Measurements from ENCODE around the gene HAUS6.
A peak's percentile ranks its signal among the peaks of the same experiment; 100 is the strongest.
"Not testable (repeated sequence)": the region's sequence is repeated elsewhere in the genome, so short reads cannot be mapped to it uniquely, and the experiment has no call there.

Gene HAUS6

GRCh38 chr9:19102631-19103345 is at the start of gene HAUS6:
HAUS6 (minus strand) TSS chr9:19102904; CDS start chr9:19102651, 253 bp downstream.
- peak; percentile 86 for DNase-seq

- DNase-seq, result not testable (repeated sequence)
These were observed 49.4 kb upstream of the HAUS6 start for GRCh38 chr9:19152160-19152498.

- no peak for DNase-seq
These were observed 48.9 kb upstream of the HAUS6 start for GRCh38 chr9:19151425-19152159.

- no peak for DNase-seq
These were observed 46.5 kb upstream of the HAUS6 start for GRCh38 chr9:19149230-19149629.

- DNase-seq, result no peak
These were observed 45.5 kb upstream of the HAUS6 start for GRCh38 chr9:19148187-19148586.

GRCh38 chr9:19146441-19147024 is 43.8 kb upstream of the HAUS6 start:
- no peak for DNase-seq

- no peak for DNase-seq
These were observed 43.2 kb upstream of the HAUS6 start for GRCh38 chr9:19145881-19146280.

- DNase-seq, result no peak
These were observed 37.6 kb upstream of the HAUS6 start for GRCh38 chr9:19140259-19140658.

GRCh38 chr9:19138084-19138483 is 35.4 kb upstream of the HAUS6 start:
- no peak for DNase-seq

GRCh38 chr9:19137282-19137681 is 34.6 kb upstream of the HAUS6 start:
- DNase-seq, result no peak

- DNase-seq, result no peak
These were observed 33.4 kb upstream of the HAUS6 start for GRCh38 chr9:19136129-19136528.

GRCh38 chr9:19133549-19134345 is 31.0 kb upstream of the HAUS6 start:
- no peak for DNase-seq

GRCh38 chr9:19130436-19130835 is 27.7 kb upstream of the HAUS6 start:
- DNase-seq, result no peak

GRCh38 chr9:19127871-19128500 is 25.3 kb upstream of the HAUS6 start:
- DNase-seq, result no peak

GRCh38 chr9:19124430-19124793 is 21.7 kb upstream of the HAUS6 start:
- DNase-seq, result no peak

- DNase-seq, result no peak
These were observed 19.9 kb upstream of the HAUS6 start for GRCh38 chr9:19122490-19123042.

GRCh38 chr9:19120877-19121276 is 18.2 kb upstream of the HAUS6 start:
- DNase-seq, result no peak

GRCh38 chr9:19119801-19120440 is 17.2 kb upstream of the HAUS6 start:
- no peak for DNase-seq

GRCh38 chr9:19119246-19119645 is 16.5 kb upstream of the HAUS6 start:
- DNase-seq, result no peak

- DNase-seq, result no peak
These were observed 14.5 kb upstream of the HAUS6 start for GRCh38 chr9:19117039-19117716.

GRCh38 chr9:19116107-19116790 is 13.5 kb upstream of the HAUS6 start:
- no peak for DNase-seq
